ENCODE measurements around the gene ZBTB16.

- TF ChIP-seq CTCF (IDR thresholded peaks at IDR 0.05), result no peak
- no peak for TF ChIP-seq POLR2AphosphoS5 (IDR thresholded peaks at IDR 0.05)
- TF ChIP-seq POLR2A (IDR thresholded peaks at IDR 0.05), result no peak
These were observed 63.2 kb downstream of the ZBTB16 start for GRCh38 chr11:114122686-114123085.

Data from sigmoid colon (tissue), 4 donors.